ENCODE measurements around the gene FZD10. TPM values are rescaled to one million over a fixed set of nuclear protein-coding genes. Genes with fewer than 3 reads are reported as not detected.

FZD10 gene
- total RNA-seq, 4 donors from 2014 or later = 11.7 to 20.7 (median 15.5) TPM

DNA sequence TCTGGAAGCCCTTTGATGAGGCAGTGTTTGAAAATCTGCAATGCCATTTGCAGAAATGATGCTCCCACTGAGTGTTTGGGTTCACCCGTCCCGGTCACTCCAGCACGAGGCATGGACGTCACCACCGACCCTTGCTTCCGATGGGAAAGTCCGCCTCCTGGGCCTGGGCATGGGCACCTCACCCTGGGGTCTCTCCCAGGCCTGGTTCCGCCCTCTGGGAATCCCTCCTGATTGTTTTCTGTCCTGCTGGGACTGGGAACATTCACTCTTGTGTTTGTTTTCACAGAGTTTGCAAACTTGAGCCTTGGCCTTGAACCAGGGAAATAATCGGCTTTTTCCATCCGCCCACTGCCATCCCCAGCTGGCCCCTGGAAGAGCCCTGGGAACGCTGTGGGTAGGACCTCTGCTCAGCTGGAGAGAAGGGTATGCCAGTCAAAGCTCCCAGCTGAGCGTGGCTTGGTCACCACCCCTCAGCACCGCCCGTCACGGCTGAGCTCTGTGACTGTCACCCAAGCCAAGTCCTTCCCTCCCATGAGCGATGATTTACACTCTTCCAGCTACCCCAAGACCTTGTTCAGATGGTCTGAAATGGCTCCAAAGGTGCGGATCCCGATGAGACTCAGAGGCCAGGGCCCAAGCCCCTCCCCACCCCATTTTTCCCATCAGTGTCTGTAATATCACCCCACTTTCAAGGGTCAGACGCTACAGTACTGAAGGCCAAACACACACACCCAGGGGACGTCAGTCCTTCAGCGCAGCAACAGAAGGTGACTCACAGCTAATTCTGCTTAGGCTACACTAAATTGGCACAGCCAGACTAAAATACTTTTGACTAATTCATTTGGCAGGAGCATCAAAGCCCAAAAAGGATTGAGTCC, 34.1 kb upstream of the FZD10 start:
- H3K4me1 ChIP-seq = peaks cover 58% of the 10 kb centered on the region
- no peaks in the 10 kb centered on the region for H3K36me3 ChIP-seq
- H3K4me3 ChIP-seq = no peak overlapping the region
- WGBS = 31% methylated on average over 17 of the region's 21 CpGs
- H3K9me3 ChIP-seq = no peaks in the 10 kb centered on the region
- peak in 1 of 3 donors; percentile 63 for TF ChIP-seq POLR2AphosphoS5 (IDR thresholded peaks at IDR 0.05)
- no peak for TF ChIP-seq EP300 (IDR thresholded peaks at IDR 0.05)
- H3K27ac ChIP-seq = peak overlapping the region; percentile 89
- peak in 1 of 2 donors; percentile 78 for DNase-seq (ENCODE audit: low spot score in 2 of 2)
- H3K27me3 ChIP-seq = no peaks in the 10 kb centered on the region

DNA sequence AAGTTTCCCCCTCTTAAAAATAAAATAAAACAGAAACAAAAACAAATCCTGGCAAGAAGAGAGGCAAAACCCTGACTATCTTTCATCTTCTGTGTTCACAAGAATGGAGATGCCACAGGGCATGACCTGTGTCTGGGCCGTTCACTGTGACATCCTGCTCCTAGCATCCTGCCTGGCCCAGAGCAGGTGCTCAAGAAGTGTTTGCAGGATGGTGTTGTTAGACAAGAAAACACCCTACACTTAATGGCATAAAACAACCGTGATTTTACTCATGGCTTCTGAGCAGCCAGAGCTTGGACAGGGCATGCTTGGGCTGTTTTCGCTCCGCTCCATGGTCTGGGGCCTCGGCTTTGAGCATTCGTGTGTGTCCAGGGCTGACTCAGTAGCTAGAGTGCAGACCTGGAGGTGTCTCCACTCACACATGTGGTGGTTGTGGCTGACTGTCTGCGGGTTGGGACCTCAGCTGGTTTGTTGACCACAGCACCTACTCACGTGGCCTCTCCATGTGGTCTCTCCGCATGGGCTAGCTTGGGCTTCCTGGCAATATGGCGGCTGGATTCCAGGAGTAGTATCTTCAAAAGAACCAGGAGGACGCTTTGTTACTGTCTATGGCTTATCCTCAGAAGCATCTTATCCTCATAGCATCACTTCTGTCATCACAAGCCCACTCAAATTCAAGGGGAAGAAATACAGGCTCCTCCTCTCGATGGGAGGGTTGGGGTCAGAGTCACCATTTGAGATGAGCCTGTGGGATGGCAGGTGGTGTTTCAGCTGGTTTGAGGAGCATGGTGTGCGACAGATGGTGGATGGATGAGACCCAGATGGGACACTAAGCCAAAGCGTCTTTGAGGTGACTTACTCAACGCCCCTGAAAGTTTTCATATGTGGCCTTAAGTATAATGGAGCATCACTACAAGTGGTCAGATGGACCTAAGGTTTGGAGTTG, 33.2 kb upstream of the FZD10 start:
- WGBS = 69% methylated on average over 15 of the region's 15 CpGs
- H3K27me3 ChIP-seq = no peaks in the 10 kb centered on the region
- TF ChIP-seq, protein P1, sequence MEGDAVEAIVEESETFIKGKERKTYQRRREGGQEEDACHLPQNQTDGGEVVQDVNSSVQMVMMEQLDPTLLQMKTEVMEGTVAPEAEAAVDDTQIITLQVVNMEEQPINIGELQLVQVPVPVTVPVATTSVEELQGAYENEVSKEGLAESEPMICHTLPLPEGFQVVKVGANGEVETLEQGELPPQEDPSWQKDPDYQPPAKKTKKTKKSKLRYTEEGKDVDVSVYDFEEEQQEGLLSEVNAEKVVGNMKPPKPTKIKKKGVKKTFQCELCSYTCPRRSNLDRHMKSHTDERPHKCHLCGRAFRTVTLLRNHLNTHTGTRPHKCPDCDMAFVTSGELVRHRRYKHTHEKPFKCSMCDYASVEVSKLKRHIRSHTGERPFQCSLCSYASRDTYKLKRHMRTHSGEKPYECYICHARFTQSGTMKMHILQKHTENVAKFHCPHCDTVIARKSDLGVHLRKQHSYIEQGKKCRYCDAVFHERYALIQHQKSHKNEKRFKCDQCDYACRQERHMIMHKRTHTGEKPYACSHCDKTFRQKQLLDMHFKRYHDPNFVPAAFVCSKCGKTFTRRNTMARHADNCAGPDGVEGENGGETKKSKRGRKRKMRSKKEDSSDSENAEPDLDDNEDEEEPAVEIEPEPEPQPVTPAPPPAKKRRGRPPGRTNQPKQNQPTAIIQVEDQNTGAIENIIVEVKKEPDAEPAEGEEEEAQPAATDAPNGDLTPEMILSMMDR (IDR thresholded peaks at IDR 0.05) = no peak
- TF ChIP-seq POLR2AphosphoS5 (IDR thresholded peaks at IDR 0.05) (no peak), EP300 (IDR thresholded peaks at IDR 0.05) (no peak), POLR2A (IDR thresholded peaks at IDR 0.05) (no peak)
- no peak for DNase-seq (ENCODE audit: low spot score in 2 of 2)
- no peak overlapping the region for H3K4me3 ChIP-seq
- H3K4me1 ChIP-seq = peaks cover 67% of the 10 kb centered on the region
- H3K36me3 ChIP-seq = no peaks in the 10 kb centered on the region
- H3K27ac ChIP-seq = peak overlapping the region; percentile 89
- no peaks in the 10 kb centered on the region for H3K9me3 ChIP-seq

GRCh38 chr12:130130346-130130745, 31.9 kb upstream of the FZD10 start:
- H3K36me3 ChIP-seq = no peaks in the 10 kb centered on the region
- H3K4me3 ChIP-seq = no peak overlapping the region
- H3K27me3 ChIP-seq = no peaks in the 10 kb centered on the region
- TF ChIP-seq POLR2AphosphoS5 (IDR thresholded peaks at IDR 0.05) (no peak), EP300 (IDR thresholded peaks at IDR 0.05) (no peak), POLR2A (IDR thresholded peaks at IDR 0.05) (no peak)
- TF ChIP-seq, protein P1 (IDR thresholded peaks at IDR 0.05) = no peak
- WGBS = 52% methylated on average over 6 of the region's 6 CpGs
- H3K27ac ChIP-seq = no peak overlapping the region
- peaks cover 68% of the 10 kb centered on the region for H3K4me1 ChIP-seq
- DNase-seq (ENCODE audit: low spot score in 2 of 2) = no peak
- no peaks in the 10 kb centered on the region for H3K9me3 ChIP-seq

DNA sequence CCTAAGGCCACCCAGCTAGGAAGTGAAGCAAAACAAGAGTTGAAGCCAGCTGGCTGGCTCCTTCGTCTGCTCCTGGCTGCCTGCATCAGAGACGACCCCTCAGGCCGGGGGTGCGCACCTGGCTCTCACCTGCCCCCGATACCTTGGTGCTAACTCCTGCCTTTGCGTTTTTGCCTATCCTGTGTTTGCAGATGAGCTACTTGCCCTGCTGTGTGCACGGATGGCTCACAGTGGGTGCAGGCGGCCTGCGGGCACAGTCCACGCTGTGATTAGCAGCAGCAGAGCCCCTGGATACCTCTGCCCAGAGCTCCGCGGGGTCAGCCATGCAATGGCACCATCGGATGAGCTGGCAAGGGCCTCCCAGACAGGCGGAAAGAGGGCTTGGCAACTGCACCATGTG, 31.2 kb upstream of the FZD10 start:
- Histone ChIP-seq H3K4me3 (no peak overlapping the region), H3K36me3 (no peaks in the 10 kb centered on the region), H3K27me3 (no peaks in the 10 kb centered on the region), H3K9me3 (no peaks in the 10 kb centered on the region), H3K4me1 (peaks cover 64% of the 10 kb centered on the region), H3K27ac (no peak overlapping the region)
- TF ChIP-seq POLR2A (IDR thresholded peaks at IDR 0.05) (no peak), EP300 (IDR thresholded peaks at IDR 0.05) (no peak), POLR2AphosphoS5 (IDR thresholded peaks at IDR 0.05) (no peak)
- TF ChIP-seq, protein P1 (IDR thresholded peaks at IDR 0.05) = no peak
- DNase-seq (ENCODE audit: low spot score in 2 of 2) = no peak
- WGBS = no CpG with 5 or more reads among the region's 14 CpGs

GRCh38 chr12:130131801-130132200, 30.5 kb upstream of the FZD10 start:
- 88% methylated on average over 8 of the region's 8 CpGs for WGBS
- H3K27ac ChIP-seq = no peak overlapping the region
- H3K4me3 ChIP-seq = no peak overlapping the region
- H3K36me3 ChIP-seq = no peaks in the 10 kb centered on the region
- H3K4me1 ChIP-seq = peaks cover 64% of the 10 kb centered on the region
- TF ChIP-seq, protein P1 (IDR thresholded peaks at IDR 0.05) = no peak
- no peak for TF ChIP-seq POLR2A (IDR thresholded peaks at IDR 0.05)
- no peak for TF ChIP-seq POLR2AphosphoS5 (IDR thresholded peaks at IDR 0.05)
- TF ChIP-seq EP300 (IDR thresholded peaks at IDR 0.05) = no peak
- no peaks in the 10 kb centered on the region for H3K27me3 ChIP-seq
- no peak for DNase-seq (ENCODE audit: low spot score in 2 of 2)
- H3K9me3 ChIP-seq = no peaks in the 10 kb centered on the region

All from suprapubic skin (tissue), 4 donors.